ENCODE data around the gene KLHDC7B.
"Not testable (repeated sequence)": the region's sequence is repeated elsewhere in the genome, so short reads cannot be mapped to it uniquely, and the experiment has no call there.

Gene KLHDC7B

DNA sequence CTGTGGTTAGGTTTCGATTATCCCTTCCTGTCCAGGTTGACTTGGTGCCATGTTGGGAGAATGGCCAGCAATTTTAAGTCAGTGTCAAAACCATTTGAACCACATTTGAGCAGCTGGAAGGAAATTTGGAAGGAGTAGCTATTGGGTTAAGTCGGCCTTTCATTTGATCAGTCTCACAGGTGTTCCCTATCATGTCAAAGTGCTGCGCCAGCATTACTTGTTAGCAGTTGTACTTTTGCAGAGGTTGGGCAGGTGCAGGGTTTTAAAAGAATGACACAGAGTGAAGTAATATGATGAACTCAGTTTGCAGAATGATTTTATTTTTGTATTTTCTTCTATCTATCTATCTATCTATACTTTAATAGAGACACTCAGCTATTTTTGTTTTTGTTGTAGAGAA lies 9.5 kb upstream of the KLHDC7B start:
- TF ChIP-seq, protein P1, sequence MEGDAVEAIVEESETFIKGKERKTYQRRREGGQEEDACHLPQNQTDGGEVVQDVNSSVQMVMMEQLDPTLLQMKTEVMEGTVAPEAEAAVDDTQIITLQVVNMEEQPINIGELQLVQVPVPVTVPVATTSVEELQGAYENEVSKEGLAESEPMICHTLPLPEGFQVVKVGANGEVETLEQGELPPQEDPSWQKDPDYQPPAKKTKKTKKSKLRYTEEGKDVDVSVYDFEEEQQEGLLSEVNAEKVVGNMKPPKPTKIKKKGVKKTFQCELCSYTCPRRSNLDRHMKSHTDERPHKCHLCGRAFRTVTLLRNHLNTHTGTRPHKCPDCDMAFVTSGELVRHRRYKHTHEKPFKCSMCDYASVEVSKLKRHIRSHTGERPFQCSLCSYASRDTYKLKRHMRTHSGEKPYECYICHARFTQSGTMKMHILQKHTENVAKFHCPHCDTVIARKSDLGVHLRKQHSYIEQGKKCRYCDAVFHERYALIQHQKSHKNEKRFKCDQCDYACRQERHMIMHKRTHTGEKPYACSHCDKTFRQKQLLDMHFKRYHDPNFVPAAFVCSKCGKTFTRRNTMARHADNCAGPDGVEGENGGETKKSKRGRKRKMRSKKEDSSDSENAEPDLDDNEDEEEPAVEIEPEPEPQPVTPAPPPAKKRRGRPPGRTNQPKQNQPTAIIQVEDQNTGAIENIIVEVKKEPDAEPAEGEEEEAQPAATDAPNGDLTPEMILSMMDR (conservative IDR thresholded peaks at IDR 0.05; ENCODE audit: low read length): no peak
- TF ChIP-seq EZH2phosphoT487 (IDR thresholded peaks at IDR 0.05; ENCODE audit: borderline replicate concordance): no peak
- no peak overlapping the region for H3K4me2 ChIP-seq (ENCODE audit: low read depth, low read length, poor library complexity, severe bottlenecking)
- no peaks in the 10 kb centered on the region for H3K9me2 ChIP-seq (replicated peaks; ENCODE audit: low read depth, low read length)
- no peak overlapping the region for H2AFZ ChIP-seq (ENCODE audit: low read length)
- no peak overlapping the region for H3K9ac ChIP-seq (ENCODE audit: low read depth, low read length, poor library complexity, severe bottlenecking)
- H3K79me2 ChIP-seq (ENCODE audit: insufficient read depth, low read length): no peaks in the 10 kb centered on the region
- H3K4me3 ChIP-seq (ENCODE audit: low read length, poor library complexity, severe bottlenecking): no peak overlapping the region
- no peaks in the 10 kb centered on the region for H3K27me3 ChIP-seq (ENCODE audit: insufficient read depth, low read length, poor library complexity, severe bottlenecking)
- H3F3A ChIP-seq (ENCODE audit: low read depth): no peaks in the 10 kb centered on the region
- H4K20me1 ChIP-seq (ENCODE audit: insufficient read depth, low read length, poor library complexity, severe bottlenecking): no peaks in the 10 kb centered on the region
- H3K9me3 ChIP-seq (ENCODE audit: insufficient read depth, low read depth, low read length): no peaks in the 10 kb centered on the region
- no peaks in the 10 kb centered on the region for H3K36me3 ChIP-seq (ENCODE audit: insufficient read depth, low read length)
- peaks cover 3% of the 10 kb centered on the region for H3K4me1 ChIP-seq (ENCODE audit: insufficient read depth, low read length, poor library complexity, severe bottlenecking)

- H3K9me2 ChIP-seq (replicated peaks; ENCODE audit: low read depth, low read length): no peaks in the 10 kb centered on the region
- no peak overlapping the region for H3K9ac ChIP-seq (ENCODE audit: low read depth, low read length, poor library complexity, severe bottlenecking)
- H3K79me2 ChIP-seq (ENCODE audit: insufficient read depth, low read length): no peaks in the 10 kb centered on the region
- H4K20me1 ChIP-seq (ENCODE audit: insufficient read depth, low read length, poor library complexity, severe bottlenecking): no peaks in the 10 kb centered on the region
- no peak overlapping the region for H2AFZ ChIP-seq (ENCODE audit: low read length)
- no peaks in the 10 kb centered on the region for H3K9me3 ChIP-seq (ENCODE audit: insufficient read depth, low read depth, low read length)
- peaks cover 3% of the 10 kb centered on the region for H3K4me1 ChIP-seq (ENCODE audit: insufficient read depth, low read length, poor library complexity, severe bottlenecking)
- no peak overlapping the region for H3K4me3 ChIP-seq (ENCODE audit: low read length, poor library complexity, severe bottlenecking)
- no peaks in the 10 kb centered on the region for H3K36me3 ChIP-seq (ENCODE audit: insufficient read depth, low read length)
- H3F3A ChIP-seq (ENCODE audit: low read depth): no peaks in the 10 kb centered on the region
- H3K4me2 ChIP-seq (ENCODE audit: low read depth, low read length, poor library complexity, severe bottlenecking): no peak overlapping the region
- TF ChIP-seq EZH2phosphoT487 (IDR thresholded peaks at IDR 0.05; ENCODE audit: borderline replicate concordance): no peak
- TF ChIP-seq, protein P1 (conservative IDR thresholded peaks at IDR 0.05; ENCODE audit: low read length): no peak
- no peaks in the 10 kb centered on the region for H3K27me3 ChIP-seq (ENCODE audit: insufficient read depth, low read length, poor library complexity, severe bottlenecking)
Observed at GRCh38 chr22:50537765-50538164, 7.9 kb upstream of the KLHDC7B start.

GRCh38 chr22:50540381-50540780 lies 5.3 kb upstream of the KLHDC7B start:
- H3F3A ChIP-seq (ENCODE audit: low read depth): no peaks in the 10 kb centered on the region
- no peaks in the 10 kb centered on the region for H3K27me3 ChIP-seq (ENCODE audit: insufficient read depth, low read length, poor library complexity, severe bottlenecking)
- no peaks in the 10 kb centered on the region for H3K9me2 ChIP-seq (replicated peaks; ENCODE audit: low read depth, low read length)
- peaks cover 10% of the 10 kb centered on the region for H3K4me1 ChIP-seq (ENCODE audit: insufficient read depth, low read length, poor library complexity, severe bottlenecking)
- H3K36me3 ChIP-seq (ENCODE audit: insufficient read depth, low read length): no peaks in the 10 kb centered on the region
- no peaks in the 10 kb centered on the region for H4K20me1 ChIP-seq (ENCODE audit: insufficient read depth, low read length, poor library complexity, severe bottlenecking)
- H3K79me2 ChIP-seq (ENCODE audit: insufficient read depth, low read length): no peaks in the 10 kb centered on the region
- no peak overlapping the region for H3K4me2 ChIP-seq (ENCODE audit: low read depth, low read length, poor library complexity, severe bottlenecking)
- H2AFZ ChIP-seq (ENCODE audit: low read length): no peak overlapping the region
- TF ChIP-seq, protein P1 (conservative IDR thresholded peaks at IDR 0.05; ENCODE audit: low read length): no peak
- TF ChIP-seq EZH2phosphoT487 (IDR thresholded peaks at IDR 0.05; ENCODE audit: borderline replicate concordance): no peak
- H3K4me3 ChIP-seq (ENCODE audit: low read length, poor library complexity, severe bottlenecking): no peak overlapping the region
- H3K9me3 ChIP-seq (ENCODE audit: insufficient read depth, low read depth, low read length): no peaks in the 10 kb centered on the region
- H3K9ac ChIP-seq (ENCODE audit: low read depth, low read length, poor library complexity, severe bottlenecking): no peak overlapping the region

GRCh38 chr22:50541667-50542026 lies 4.1 kb upstream of the KLHDC7B start:
- H3K9me3 ChIP-seq (ENCODE audit: insufficient read depth, low read depth, low read length); H3K36me3 ChIP-seq (ENCODE audit: insufficient read depth, low read length); H3K9ac ChIP-seq (ENCODE audit: low read depth, low read length, poor library complexity, severe bottlenecking); H3K9me2 ChIP-seq (replicated peaks; ENCODE audit: low read depth, low read length); H4K20me1 ChIP-seq (ENCODE audit: insufficient read depth, low read length, poor library complexity, severe bottlenecking); H3K79me2 ChIP-seq (ENCODE audit: insufficient read depth, low read length); H3K4me2 ChIP-seq (ENCODE audit: low read depth, low read length, poor library complexity, severe bottlenecking); H3K27me3 ChIP-seq (ENCODE audit: insufficient read depth, low read length, poor library complexity, severe bottlenecking); H3K4me3 ChIP-seq (ENCODE audit: low read length, poor library complexity, severe bottlenecking); H2AFZ ChIP-seq (ENCODE audit: low read length); H3F3A ChIP-seq (ENCODE audit: low read depth): not testable (repeated sequence)
- peaks cover 19% of the 10 kb centered on the region for H3K4me1 ChIP-seq (ENCODE audit: insufficient read depth, low read length, poor library complexity, severe bottlenecking)

Data from Loucy (cell line).